HUES6 (cell line): ENCODE results near the gene PEX11G.
"Not testable (repeated sequence)": the region's sequence is repeated elsewhere in the genome, so short reads cannot be mapped to it uniquely, and the experiment has no call there.

ENCODE experiments used
- H3K27ac ChIP-seq: 2 replicates; pipeline ENCODE4 v1.7.0; 2013; ENCODE audit warnings: low read depth, mild to moderate bottlenecking, low read length, inconsistent platforms
- H3K27me3 ChIP-seq: 2 replicates; pipeline ENCODE4 v1.6.1; 2013; ENCODE audit warnings: low read length; ENCODE audit not compliant: control insufficient read depth, insufficient read depth
- H3K36me3 ChIP-seq: 2 replicates; pipeline ENCODE4 v1.6.1; 2013; ENCODE audit warnings: low read length; ENCODE audit not compliant: control insufficient read depth, insufficient read depth
- H3K4me1 ChIP-seq: 2 replicates; pipeline ENCODE4 v1.6.1; 2013; ENCODE audit warnings: low read length; ENCODE audit not compliant: control insufficient read depth, insufficient read depth
- H3K4me3 ChIP-seq: 2 replicates; pipeline ENCODE4 v1.5.1; 2013; ENCODE audit warnings: low read depth, low read length
- H3K9ac ChIP-seq: one replicate; pipeline ENCODE4 v1.6.1; 2013; ENCODE audit warnings: mild to moderate bottlenecking, low read length
- H3K9me3 ChIP-seq: 2 replicates; pipeline ENCODE4 v1.6.1; 2013; ENCODE audit warnings: low read depth, low read length; ENCODE audit not compliant: control insufficient read depth, insufficient read depth

Gene PEX11G

DNA sequence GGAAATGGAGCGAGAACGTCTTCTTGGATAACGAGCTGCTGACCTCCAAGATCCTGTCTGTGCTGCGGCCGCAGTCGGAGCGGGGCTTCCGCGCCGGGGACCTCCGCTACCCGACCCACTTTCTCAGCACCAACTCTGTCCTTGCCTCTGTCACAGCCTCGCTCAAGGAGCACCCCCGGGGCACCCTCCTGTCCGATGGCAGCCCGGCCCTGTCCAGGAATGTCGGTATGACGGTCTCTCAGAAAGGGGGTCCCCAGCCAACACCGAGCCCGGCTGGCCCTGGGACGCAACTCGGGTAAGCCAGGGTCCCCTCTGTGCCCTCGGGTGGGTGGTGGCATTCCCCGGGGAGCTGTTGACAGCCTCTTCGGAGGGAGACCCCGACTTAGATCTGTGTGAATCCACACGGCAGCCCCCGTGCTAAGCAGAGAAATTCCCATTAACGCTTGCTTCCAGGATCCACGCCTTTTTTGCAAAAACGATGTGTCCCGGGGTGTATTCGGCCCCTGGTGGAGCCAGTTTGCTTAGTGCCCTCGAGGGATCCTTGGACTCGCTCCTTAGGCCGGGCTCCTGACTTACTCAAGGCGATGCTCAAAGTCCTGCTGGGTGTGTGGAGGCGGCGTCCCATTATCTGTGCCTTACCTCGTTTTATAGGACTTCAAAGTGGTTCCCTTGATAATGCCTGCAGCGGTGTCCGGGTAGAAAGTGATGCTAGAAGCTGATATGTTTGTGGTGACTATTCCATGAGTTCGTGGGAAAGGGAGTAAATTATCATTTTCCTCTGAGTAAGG is 48.5 kb downstream of the PEX11G start:
- no peaks in the 10 kb centered on the region for H3K27me3 ChIP-seq
- no peaks in the 10 kb centered on the region for H3K4me1 ChIP-seq
- H3K9me3 ChIP-seq, result no peaks in the 10 kb centered on the region
- H3K9ac ChIP-seq, result no peak overlapping the region
- no peak overlapping the region for H3K27ac ChIP-seq
- peaks cover 47% of the 10 kb centered on the region for H3K36me3 ChIP-seq
- H3K4me3 ChIP-seq, result no peak overlapping the region

DNA sequence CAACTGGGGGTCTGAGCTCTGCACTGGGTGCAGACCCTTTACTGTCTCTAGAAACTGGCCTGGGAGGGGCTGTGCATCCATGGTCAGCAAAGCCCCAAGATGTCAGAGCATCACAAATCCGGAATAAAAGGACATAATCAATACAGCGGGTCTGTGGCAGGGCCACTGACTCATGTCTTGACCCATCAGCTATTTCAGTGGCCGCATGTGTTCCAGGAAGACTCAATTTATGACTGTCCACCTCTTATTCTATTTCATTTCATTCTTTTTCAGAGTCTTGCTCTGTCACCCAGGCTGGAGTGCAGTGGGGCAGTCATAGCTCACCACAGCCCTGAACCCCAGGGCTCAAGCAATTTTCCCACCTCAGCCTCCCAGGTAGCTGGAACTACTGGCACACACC is 53.2 kb downstream of the PEX11G start:
- Histone ChIP-seq H3K36me3 (peaks cover 9% of the 10 kb centered on the region; the same call in 1 of the 2 replicates), H3K9me3 (no peaks in the 10 kb centered on the region)

GRCh38 chr19:7434391-7434790 is 54.4 kb downstream of the PEX11G start:
- Histone ChIP-seq H3K4me1 (no peaks in the 10 kb centered on the region), H3K27me3 (no peaks in the 10 kb centered on the region), H3K4me3 (no peak overlapping the region), H3K27ac (no peak overlapping the region), H3K9ac (no peak overlapping the region), H3K36me3 (peaks cover 2% of the 10 kb centered on the region; the same call in 1 of the 2 replicates), H3K9me3 (no peaks in the 10 kb centered on the region)

More for the DNA sequence above, 53.2 kb downstream of the PEX11G start:
- no peak overlapping the region for H3K9ac ChIP-seq
- no peak overlapping the region for H3K27ac ChIP-seq
- no peaks in the 10 kb centered on the region for H3K27me3 ChIP-seq
- no peak overlapping the region for H3K4me3 ChIP-seq
- no peaks in the 10 kb centered on the region for H3K4me1 ChIP-seq

DNA sequence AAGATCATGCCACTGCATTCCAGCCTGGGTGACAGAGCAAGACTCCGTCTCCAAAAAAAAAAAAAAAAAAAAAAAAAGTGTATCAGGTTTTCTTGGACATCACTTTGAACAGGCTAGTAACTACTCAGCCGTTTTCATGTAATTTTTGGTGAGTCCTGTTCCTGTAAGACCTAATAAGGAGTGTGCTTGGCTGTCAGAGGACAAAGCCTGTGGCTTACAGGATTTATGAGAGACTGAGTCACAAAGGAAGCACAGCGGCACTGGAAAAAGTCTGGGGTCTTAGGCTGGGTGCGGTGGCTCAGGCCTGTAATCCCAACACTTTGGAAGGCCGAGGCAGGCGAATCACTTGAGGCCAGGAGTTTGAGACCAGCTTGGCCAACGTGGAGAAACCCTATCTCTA is 55.4 kb downstream of the PEX11G start:
- H3K9me3 ChIP-seq, H3K36me3 ChIP-seq, H3K27me3 ChIP-seq, H3K27ac ChIP-seq, H3K4me3 ChIP-seq, H3K9ac ChIP-seq, H3K4me1 ChIP-seq: not testable (repeated sequence)

DNA sequence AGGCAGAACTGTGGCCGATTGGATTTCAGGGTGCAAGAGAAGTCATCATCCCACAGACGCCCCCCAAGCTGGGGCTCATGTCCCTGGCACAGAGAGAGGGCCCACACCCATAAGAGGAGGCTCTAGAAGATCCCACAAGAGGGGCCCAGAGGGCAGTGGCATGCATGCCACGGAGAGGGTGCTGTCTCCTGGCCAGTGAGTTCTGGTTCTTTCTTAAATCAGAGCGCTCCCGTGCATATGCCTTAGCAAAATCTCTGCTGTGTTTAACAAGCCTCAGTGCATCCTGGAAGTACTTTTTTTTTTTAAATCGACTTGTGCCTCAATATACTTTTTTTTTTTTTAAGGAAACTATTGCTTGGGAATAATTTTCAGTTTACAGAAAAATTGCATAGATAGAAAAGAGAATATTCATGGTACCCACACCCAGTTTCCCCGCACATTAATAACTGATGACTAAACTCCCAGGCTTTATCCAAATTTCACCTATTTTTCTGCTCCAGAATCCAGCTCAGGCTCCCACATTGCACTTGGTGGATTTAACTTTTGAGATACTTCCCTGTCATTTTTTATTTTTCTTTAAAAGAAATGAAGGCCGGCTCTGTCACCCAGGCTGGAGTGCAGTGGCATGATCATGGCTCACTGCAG is 59.1 kb downstream of the PEX11G start:
- H3K9ac ChIP-seq, result no peak overlapping the region
- H3K27me3 ChIP-seq, result no peaks in the 10 kb centered on the region
- no peaks in the 10 kb centered on the region for H3K9me3 ChIP-seq
- peaks cover 2% of the 10 kb centered on the region; the same call in 1 of the 2 replicates for H3K36me3 ChIP-seq
- no peaks in the 10 kb centered on the region for H3K4me1 ChIP-seq
- no peak overlapping the region for H3K27ac ChIP-seq
- no peak overlapping the region for H3K4me3 ChIP-seq

GRCh38 chr19:7428651-7429113 is 60.2 kb downstream of the PEX11G start:
- no peak overlapping the region for H3K4me3 ChIP-seq
- no peaks in the 10 kb centered on the region for H3K36me3 ChIP-seq
- H3K9ac ChIP-seq, result no peak overlapping the region
- H3K4me1 ChIP-seq, result no peaks in the 10 kb centered on the region
- H3K27me3 ChIP-seq, result no peaks in the 10 kb centered on the region
- no peak overlapping the region for H3K27ac ChIP-seq
- H3K9me3 ChIP-seq, result no peaks in the 10 kb centered on the region

DNA sequence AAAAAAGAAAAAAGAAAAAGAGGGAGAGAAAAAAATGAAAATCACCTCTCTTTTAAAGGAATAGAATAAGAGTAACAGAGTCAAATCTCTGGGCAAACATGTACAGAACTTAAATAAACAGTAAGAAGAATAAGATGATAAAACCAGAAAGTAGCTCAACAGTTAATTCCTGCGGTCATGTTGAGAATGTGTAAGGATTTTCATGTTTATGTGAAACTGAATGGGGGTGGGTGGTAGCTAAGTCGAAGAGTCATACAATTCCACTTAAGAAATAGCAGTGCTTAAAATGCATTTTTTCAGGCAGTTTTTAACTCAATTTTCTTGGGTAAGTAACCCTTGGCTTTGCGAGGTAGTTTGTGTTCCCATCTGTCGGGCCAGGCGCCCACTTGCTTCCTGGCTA is 60.9 kb downstream of the PEX11G start:
- no peak overlapping the region for H3K4me3 ChIP-seq
- H3K27ac ChIP-seq, result no peak overlapping the region
- no peaks in the 10 kb centered on the region for H3K36me3 ChIP-seq
- no peaks in the 10 kb centered on the region for H3K4me1 ChIP-seq
- no peaks in the 10 kb centered on the region for H3K27me3 ChIP-seq
- H3K9me3 ChIP-seq, result no peaks in the 10 kb centered on the region
- H3K9ac ChIP-seq, result no peak overlapping the region

- Histone ChIP-seq H3K9ac (no peak overlapping the region), H3K4me3 (no peak overlapping the region), H3K27ac (no peak overlapping the region), H3K36me3 (no peaks in the 10 kb centered on the region), H3K9me3 (no peaks in the 10 kb centered on the region), H3K27me3 (no peaks in the 10 kb centered on the region), H3K4me1 (no peaks in the 10 kb centered on the region; the same call in 1 of the 2 replicates)
Measured at GRCh38 chr19:7426986-7427385, 61.8 kb downstream of the PEX11G start.
